Duodenal mucosa (tissue), 2 donors: ENCODE measurements around the gene TGFBR3L.

Experiments
- H3K27ac ChIP-seq: one replicate; pipeline ENCODE4 v1.7.0; 2013; ENCODE audit warnings: low read depth, low read length
- H3K27me3 ChIP-seq, 2 donors: one replicate each; pipeline ENCODE4 v1.7.0; 2013; ENCODE audit warnings: low read length in 2 of 2, control low read depth in 1 of 2; ENCODE audit not compliant: insufficient read depth in 2 of 2, control insufficient read depth in 1 of 2
- H3K36me3 ChIP-seq, 2 donors: one replicate each; pipeline ENCODE4 v1.7.0; 2013; ENCODE audit warnings: low read length in 2 of 2, control low read depth in 1 of 2; ENCODE audit not compliant: insufficient read depth in 2 of 2, control insufficient read depth in 1 of 2
- H3K4me1 ChIP-seq, 2 donors: one replicate each; pipeline ENCODE4 v1.7.0; 2013; ENCODE audit warnings: low read length in 2 of 2, control low read depth in 1 of 2; ENCODE audit not compliant: insufficient read depth in 2 of 2, control insufficient read depth in 1 of 2
- H3K4me3 ChIP-seq, 2 donors: one replicate each; pipeline ENCODE4 v1.7.0; 2013; ENCODE audit warnings: low read length in 2 of 2, low read depth in 1 of 2
- H3K9ac ChIP-seq, 2 donors: one replicate each; pipeline ENCODE4 v1.7.0; 2013; ENCODE audit warnings: low read length in 2 of 2, low read depth in 1 of 2
- H3K9me3 ChIP-seq, 2 donors: one replicate each; pipeline ENCODE4 v1.7.0; 2013; ENCODE audit warnings: low read length in 2 of 2, control low read depth in 1 of 2; ENCODE audit not compliant: control insufficient read depth in 1 of 2

Gene TGFBR3L

GRCh38 chr19:7940841-7941240, 26.2 kb downstream of the TGFBR3L start:
- H3K27me3 ChIP-seq: no peaks in the 10 kb centered on the region
- peaks cover 4 to 19% of the 10 kb centered on the region in 2 donors for H3K4me1 ChIP-seq
- no peak overlapping the region for H3K9ac ChIP-seq
- peaks cover 6 to 32% of the 10 kb centered on the region in 2 donors for H3K36me3 ChIP-seq
- H3K27ac ChIP-seq: no peak overlapping the region
- no peaks in the 10 kb centered on the region for H3K9me3 ChIP-seq
- H3K4me3 ChIP-seq: no peak overlapping the region

DNA sequence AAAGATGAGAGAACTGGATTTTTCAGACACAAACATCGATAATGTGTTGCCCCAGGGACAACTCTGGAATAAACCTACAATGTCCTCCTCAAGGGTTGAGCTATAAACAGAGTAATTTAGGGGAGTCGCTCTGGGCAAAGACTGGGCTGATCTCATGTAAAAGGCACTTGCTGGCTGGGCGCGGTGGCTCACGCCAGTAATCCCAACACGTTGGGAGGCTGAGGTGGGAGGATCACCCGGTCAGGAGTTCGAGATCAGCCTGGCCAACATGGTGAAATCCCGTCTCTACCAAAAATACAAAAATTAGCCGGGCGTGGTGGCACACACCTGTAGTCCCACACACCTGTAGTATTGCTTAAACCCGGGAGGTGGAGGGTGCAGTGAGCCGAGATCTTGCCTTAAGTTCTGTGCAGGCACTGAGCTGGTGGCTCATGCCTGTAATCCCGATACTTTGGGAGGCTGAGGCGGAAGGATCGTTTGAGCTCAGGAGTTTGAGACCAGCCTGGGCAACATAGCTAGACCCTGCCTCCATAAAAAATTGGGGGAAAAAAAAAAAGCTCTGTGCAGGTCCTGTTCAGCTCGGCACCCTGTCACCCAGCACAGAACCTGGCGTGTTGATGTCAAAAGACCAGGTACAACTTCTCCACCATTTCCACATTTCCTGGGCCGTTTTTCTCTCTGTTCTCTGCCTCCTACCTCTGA, 27.4 kb downstream of the TGFBR3L start:
- Histone ChIP-seq H3K4me1 (peaks cover 4 to 19% of the 10 kb centered on the region in 2 donors), H3K9me3 (no peaks in the 10 kb centered on the region), H3K27ac (no peak overlapping the region), H3K27me3 (no peaks in the 10 kb centered on the region), H3K9ac (no peak overlapping the region), H3K36me3 (peaks cover 6 to 21% of the 10 kb centered on the region in 2 donors), H3K4me3 (peak overlapping the region in 1 of 2 donors; percentile 4)

DNA sequence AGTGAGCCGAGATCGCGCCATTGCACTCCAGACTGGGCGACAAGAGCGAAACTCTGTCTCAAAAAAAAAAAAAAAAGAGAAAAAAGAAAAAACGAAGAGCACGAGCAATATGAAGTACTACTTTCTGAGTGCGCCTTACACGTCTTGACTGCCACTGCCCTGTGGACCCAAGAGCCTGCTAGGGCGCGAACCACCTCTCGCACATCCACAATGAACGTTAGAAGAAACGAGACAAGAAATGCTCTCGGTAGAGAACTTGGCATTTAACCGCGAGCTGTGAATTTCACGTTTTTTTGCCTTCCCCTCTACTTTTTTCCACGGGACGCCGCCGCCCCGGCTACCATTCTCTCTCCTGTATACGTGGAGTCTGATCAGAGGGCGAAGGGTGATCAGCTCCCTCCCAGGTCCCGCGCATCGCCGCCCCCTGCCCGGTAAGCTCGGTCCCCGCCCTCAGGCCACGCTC, 28.4 kb downstream of the TGFBR3L start:
- peak overlapping the region; percentile 98 to 99 for H3K9ac ChIP-seq
- H3K9me3 ChIP-seq: no peaks in the 10 kb centered on the region
- no peaks in the 10 kb centered on the region for H3K27me3 ChIP-seq
- peaks cover 6 to 14% of the 10 kb centered on the region in 2 donors for H3K36me3 ChIP-seq
- H3K4me3 ChIP-seq: peak overlapping the region; percentile 86 to 94
- peaks cover 4 to 19% of the 10 kb centered on the region in 2 donors for H3K4me1 ChIP-seq
- H3K27ac ChIP-seq: peak overlapping the region; percentile 97

- H3K36me3 ChIP-seq: peaks cover 6 to 14% of the 10 kb centered on the region in 2 donors
- peaks cover 4 to 19% of the 10 kb centered on the region in 2 donors for H3K4me1 ChIP-seq
- peak within 1 kb of the TSS; percentile 98 to 99 for H3K9ac ChIP-seq
Observed at GRCh38 chr19:7943444-7944176, 29.0 kb downstream of the TGFBR3L start, which contains the start of gene TIMM44. TSS of gene TIMM44 (minus strand) at chr19:7943666. CDS start at chr19:7943651, 15 bp downstream.

GRCh38 chr19:7944177-7944761, 29.6 kb downstream of the TGFBR3L start:
- peak overlapping the region; percentile 22 to 67 for H3K9ac ChIP-seq
- H3K4me1 ChIP-seq: peaks cover 4 to 19% of the 10 kb centered on the region in 2 donors
- no peaks in the 10 kb centered on the region for H3K9me3 ChIP-seq
- H3K36me3 ChIP-seq: peaks cover 6 to 10% of the 10 kb centered on the region in 2 donors
- peak overlapping the region; percentile 70 for H3K27ac ChIP-seq
- peak overlapping the region; percentile 70 to 86 for H3K4me3 ChIP-seq
- H3K27me3 ChIP-seq: no peaks in the 10 kb centered on the region

More at GRCh38 chr19:7943444-7944176, 29.0 kb downstream of the TGFBR3L start, which contains the start of gene TIMM44:
- Histone ChIP-seq H3K27ac (peak within 1 kb of the TSS; percentile 97), H3K4me3 (peak within 1 kb of the TSS; percentile 86 to 94), H3K27me3 (no peaks in the 10 kb centered on the region), H3K9me3 (no peaks in the 10 kb centered on the region)

- Histone ChIP-seq H3K4me3 (no peak overlapping the region), H3K9ac (no peak overlapping the region), H3K9me3 (no peaks in the 10 kb centered on the region), H3K36me3 (no peaks in the 10 kb centered on the region), H3K4me1 (peaks cover 0 to 12% of the 10 kb centered on the region in 2 donors), H3K27ac (no peak overlapping the region), H3K27me3 (no peaks in the 10 kb centered on the region)
Observed at GRCh38 chr19:7947939-7948338, 33.3 kb downstream of the TGFBR3L start.

DNA sequence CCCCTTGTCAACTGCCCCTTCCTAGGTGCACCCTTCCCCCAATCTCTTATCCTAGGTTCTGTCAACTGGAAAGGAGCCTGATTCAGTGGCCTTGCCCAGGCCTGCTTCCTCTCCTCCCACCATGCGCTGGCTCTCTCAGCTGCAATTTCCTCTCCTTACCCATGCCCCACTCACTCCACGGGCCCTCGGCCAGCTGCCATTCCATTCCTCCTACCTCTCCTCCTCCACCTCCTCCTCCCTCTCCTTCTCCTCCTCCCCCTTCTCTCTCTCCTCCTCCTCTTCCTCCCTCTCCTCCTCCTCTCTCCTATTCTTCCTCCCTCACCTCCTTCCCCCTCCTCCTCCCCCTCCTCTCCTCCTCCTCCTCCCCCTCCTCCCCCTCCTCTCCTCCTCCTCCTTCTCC, 38.4 kb downstream of the TGFBR3L start:
- no peak overlapping the region for H3K4me3 ChIP-seq
- no peaks in the 10 kb centered on the region for H3K9me3 ChIP-seq
- no peaks in the 10 kb centered on the region for H3K27me3 ChIP-seq
- peaks cover 0 to 4% of the 10 kb centered on the region in 2 donors for H3K4me1 ChIP-seq
- H3K27ac ChIP-seq: no peak overlapping the region
- H3K36me3 ChIP-seq: no peaks in the 10 kb centered on the region
- H3K9ac ChIP-seq: no peak overlapping the region

GRCh38 chr19:7953576-7953975, 38.9 kb downstream of the TGFBR3L start:
- Histone ChIP-seq H3K9me3 (no peaks in the 10 kb centered on the region), H3K4me3 (no peak overlapping the region), H3K4me1 (peaks cover 0 to 4% of the 10 kb centered on the region in 2 donors), H3K27ac (no peak overlapping the region), H3K36me3 (peaks cover 0 to 5% of the 10 kb centered on the region in 2 donors), H3K27me3 (no peaks in the 10 kb centered on the region), H3K9ac (no peak overlapping the region)

DNA sequence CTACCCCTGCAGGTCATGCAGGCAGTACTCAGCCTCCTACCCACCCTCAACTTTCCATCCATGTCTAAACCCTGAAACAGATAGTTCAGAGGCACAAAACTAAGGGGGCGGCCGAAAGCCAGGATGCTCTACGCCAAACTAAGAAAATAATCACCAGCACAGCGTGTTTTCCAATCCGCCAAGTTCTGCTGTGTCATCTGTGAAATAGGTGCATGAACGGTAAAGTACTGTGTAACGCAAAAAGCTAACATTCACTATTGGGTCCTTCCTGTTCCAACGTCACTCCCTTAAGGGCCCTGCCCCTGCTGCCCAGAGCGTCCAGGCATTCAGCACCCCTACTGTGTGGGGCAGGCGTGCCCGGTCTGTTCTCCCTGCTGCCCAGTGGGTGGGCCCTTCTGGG, 41.1 kb downstream of the TGFBR3L start:
- Histone ChIP-seq H3K27ac (no peak overlapping the region), H3K36me3 (peaks cover 0 to 16% of the 10 kb centered on the region in 2 donors), H3K9ac (no peak overlapping the region), H3K4me1 (peaks cover 0 to 4% of the 10 kb centered on the region in 2 donors), H3K4me3 (no peak overlapping the region), H3K27me3 (no peaks in the 10 kb centered on the region), H3K9me3 (no peaks in the 10 kb centered on the region)

DNA sequence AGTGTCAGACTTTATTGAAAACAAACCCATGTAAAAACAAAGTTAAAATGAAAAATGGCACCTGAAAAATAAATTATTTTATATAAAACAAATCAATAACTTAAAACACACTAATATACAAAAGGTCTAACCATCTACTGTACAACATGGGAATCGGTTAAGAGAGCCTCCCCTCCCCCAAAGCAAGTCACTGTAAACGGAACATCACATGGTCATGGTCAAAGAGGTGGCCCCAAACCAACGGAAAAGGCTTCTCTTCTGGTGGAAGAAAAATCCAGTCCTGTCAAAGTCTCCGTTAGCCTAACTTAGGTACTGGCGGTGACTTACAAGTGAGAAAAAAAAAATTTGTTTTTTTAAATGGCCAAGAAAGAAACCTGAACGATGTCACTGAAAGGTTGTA, 44.6 kb downstream of the TGFBR3L start:
- no peaks in the 10 kb centered on the region for H3K27me3 ChIP-seq
- peaks cover 18 to 49% of the 10 kb centered on the region in 2 donors for H3K36me3 ChIP-seq
- H3K9me3 ChIP-seq: no peaks in the 10 kb centered on the region
- H3K9ac ChIP-seq: no peak overlapping the region
- no peak overlapping the region for H3K27ac ChIP-seq
- no peak overlapping the region for H3K4me3 ChIP-seq
- no peaks in the 10 kb centered on the region for H3K4me1 ChIP-seq
